Stimulated activated CD8-positive, alpha-beta memory T cell treated with anti-CD3 and anti-CD28 coated beads, Interleukin-7, amount 100 ng/mL, for 1 hour (primary cell): ENCODE data around the gene NPTX1.
A peak's percentile ranks its signal among the peaks of the same experiment; 100 is the strongest.

ENCODE experiments used
- DNase-seq, 2 donors: peaks; one replicate each; pipeline ENCODE4 v3.0.0-alpha.2; 2020; ENCODE audit warnings: low read depth in 2 of 2

NPTX1 gene

GRCh38 chr17:80443916-80444643, 32.3 kb downstream of the NPTX1 start:
- DNase-seq = no peak

GRCh38 chr17:80443498-80443897, 32.9 kb downstream of the NPTX1 start:
- DNase-seq = no peak

GRCh38 chr17:80442764-80443163, 33.6 kb downstream of the NPTX1 start:
- no peak for DNase-seq

- no peak for DNase-seq
Observed at GRCh38 chr17:80442323-80442659, 34.1 kb downstream of the NPTX1 start.

- no peak for DNase-seq
Observed at GRCh38 chr17:80441598-80442322, 34.6 kb downstream of the NPTX1 start.

- peak in 1 of 2 donors; percentile 20 for DNase-seq
Observed at GRCh38 chr17:80441133-80441578, 35.3 kb downstream of the NPTX1 start.

GRCh38 chr17:80439499-80439898, 36.9 kb downstream of the NPTX1 start:
- DNase-seq = no peak

GRCh38 chr17:80438806-80439205, 37.6 kb downstream of the NPTX1 start:
- no peak for DNase-seq

GRCh38 chr17:80437532-80437931, 38.9 kb downstream of the NPTX1 start:
- DNase-seq = no peak

GRCh38 chr17:80433916-80434666, 42.3 kb downstream of the NPTX1 start:
- DNase-seq = no peak

- DNase-seq = no peak
Observed at GRCh38 chr17:80432961-80433550, 43.4 kb downstream of the NPTX1 start.

GRCh38 chr17:80432350-80432955, 44.0 kb downstream of the NPTX1 start:
- no peak for DNase-seq

- no peak for DNase-seq
Observed at GRCh38 chr17:80431246-80432195, 44.9 kb downstream of the NPTX1 start.

- no peak for DNase-seq
Observed at GRCh38 chr17:80430446-80431245, 45.8 kb downstream of the NPTX1 start.

- no peak for DNase-seq
Observed at GRCh38 chr17:80429356-80430275, 46.8 kb downstream of the NPTX1 start.

GRCh38 chr17:80428796-80429195, 47.6 kb downstream of the NPTX1 start:
- no peak for DNase-seq

- no peak for DNase-seq
Observed at GRCh38 chr17:80428363-80428762, 48.0 kb downstream of the NPTX1 start.

- no peak for DNase-seq
Observed at GRCh38 chr17:80427366-80428282, 48.8 kb downstream of the NPTX1 start.
